SK-N-MC (cell line): ENCODE results near the gene PCCA.

Source experiments
- DNase-seq: peaks from one replicate; pipeline ENCODE4 v3.0.0-alpha.2; 2011; ENCODE audit warnings: low read depth, low spot score
- H3K27ac ChIP-seq: fragments of 200-600 bp; sonication (generic); 2 replicates; pipeline ENCODE4 v1.5.1; 2016; ENCODE audit warnings: mixed run types
- H3K36me3 ChIP-seq: fragments of 200-600 bp; sonication (generic); 2 replicates; pipeline ENCODE4 v1.6.1; 2017; ENCODE audit warnings: antibody characterized with exemption, low read length, mixed read lengths; ENCODE audit not compliant: insufficient read depth
- H3K4me3 ChIP-seq: fragments of 200-600 bp; sonication (generic); 2 replicates; pipeline ENCODE4 v1.5.1; 2016
- H3K9ac ChIP-seq: fragments of 200-600 bp; sonication (generic); 2 replicates; pipeline ENCODE4 v1.8.0; 2017; ENCODE audit warnings: mixed run types, mixed read lengths; ENCODE audit not compliant: insufficient read length
- H3K9me3 ChIP-seq: fragments of 200-600 bp; sonication (generic); 2 replicates; pipeline ENCODE4 v1.6.1; 2017; ENCODE audit warnings: low read depth, mild to moderate bottlenecking, antibody characterized with exemption, low read length, moderate library complexity, mixed read lengths
- EZH2 ChIP-seq: fragments of 200-600 bp; sonication (generic); IDR thresholded peaks from one replicate; pipeline ENCODE4 v1.6.1; 2017; ENCODE audit warnings: antibody characterized with exemption
- FOXP2 ChIP-seq: optimal IDR thresholded peaks from 2 replicates; pipeline ENCODE3; 2011; ENCODE audit warnings: mild to moderate bottlenecking, moderate library complexity; ENCODE audit not compliant: insufficient read depth; ENCODE audit errors: extremely low read length, control extremely low read depth
- POLR2AphosphoS5 ChIP-seq: IDR thresholded peaks from 2 replicates; pipeline ENCODE4 v1.6.1; 2012; ENCODE audit warnings: mild to moderate bottlenecking, low read depth, low read length, borderline replicate concordance

Gene PCCA

DNA sequence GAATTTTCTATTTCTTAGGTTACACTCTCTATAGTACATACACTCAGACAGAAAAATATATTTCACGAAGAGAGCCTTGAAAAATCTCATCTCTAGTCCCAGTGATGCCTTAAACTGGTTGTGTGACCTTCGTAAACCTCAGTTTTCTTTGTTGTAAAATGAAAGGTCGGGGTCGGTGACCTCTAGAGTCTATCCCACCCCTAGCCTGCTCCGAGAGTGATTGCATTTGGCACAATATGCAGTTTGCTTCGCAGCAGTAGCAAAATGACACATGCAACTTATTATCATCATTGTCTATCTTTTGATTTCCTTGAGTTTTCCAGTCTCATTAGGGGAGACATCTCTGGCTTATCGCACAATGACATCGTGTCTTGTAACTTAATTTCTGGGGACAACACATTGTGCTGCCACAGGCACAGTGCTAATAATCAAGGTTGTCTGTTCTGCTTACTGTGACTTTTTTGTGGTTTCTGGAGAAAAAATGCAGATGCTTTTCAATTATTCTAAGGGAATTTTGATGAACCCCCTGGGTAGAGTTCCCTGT lies 384.7 kb downstream of the PCCA start:
- DNase-seq: no peak
- Histone ChIP-seq H3K9ac (no peak overlapping the region), H3K4me3 (no peak overlapping the region), H3K27ac (no peak overlapping the region), H3K9me3 (no peaks in the 10 kb centered on the region), H3K36me3 (no peaks in the 10 kb centered on the region)
- TF ChIP-seq POLR2AphosphoS5 (no peak), EZH2 (no peak), FOXP2 (no peak)

DNA sequence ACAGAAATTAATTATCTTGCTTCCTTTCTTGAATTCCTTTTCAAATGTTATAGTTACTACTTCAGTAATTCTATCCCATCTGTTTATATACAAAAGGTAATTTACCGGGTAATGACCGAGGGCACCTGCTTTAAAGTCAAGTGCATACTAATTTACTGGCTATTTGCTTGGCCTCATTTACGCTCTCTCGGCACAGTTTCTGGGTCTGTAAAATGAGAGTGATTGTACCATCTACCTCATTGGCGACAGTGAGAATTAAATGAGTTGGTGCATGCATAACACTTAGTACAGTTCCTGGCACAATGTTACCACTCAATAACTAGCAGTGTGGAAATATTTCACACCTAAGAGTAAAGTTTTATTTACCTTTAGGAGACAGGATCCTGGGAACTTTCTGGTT lies 388.1 kb downstream of the PCCA start:
- H3K9ac ChIP-seq: no peak overlapping the region
- H3K36me3 ChIP-seq: no peaks in the 10 kb centered on the region
- no peak for DNase-seq
- no peak for TF ChIP-seq EZH2
- TF ChIP-seq FOXP2: no peak
- no peak for TF ChIP-seq POLR2AphosphoS5
- H3K4me3 ChIP-seq: no peak overlapping the region
- no peak overlapping the region for H3K27ac ChIP-seq
- H3K9me3 ChIP-seq: no peaks in the 10 kb centered on the region

DNA sequence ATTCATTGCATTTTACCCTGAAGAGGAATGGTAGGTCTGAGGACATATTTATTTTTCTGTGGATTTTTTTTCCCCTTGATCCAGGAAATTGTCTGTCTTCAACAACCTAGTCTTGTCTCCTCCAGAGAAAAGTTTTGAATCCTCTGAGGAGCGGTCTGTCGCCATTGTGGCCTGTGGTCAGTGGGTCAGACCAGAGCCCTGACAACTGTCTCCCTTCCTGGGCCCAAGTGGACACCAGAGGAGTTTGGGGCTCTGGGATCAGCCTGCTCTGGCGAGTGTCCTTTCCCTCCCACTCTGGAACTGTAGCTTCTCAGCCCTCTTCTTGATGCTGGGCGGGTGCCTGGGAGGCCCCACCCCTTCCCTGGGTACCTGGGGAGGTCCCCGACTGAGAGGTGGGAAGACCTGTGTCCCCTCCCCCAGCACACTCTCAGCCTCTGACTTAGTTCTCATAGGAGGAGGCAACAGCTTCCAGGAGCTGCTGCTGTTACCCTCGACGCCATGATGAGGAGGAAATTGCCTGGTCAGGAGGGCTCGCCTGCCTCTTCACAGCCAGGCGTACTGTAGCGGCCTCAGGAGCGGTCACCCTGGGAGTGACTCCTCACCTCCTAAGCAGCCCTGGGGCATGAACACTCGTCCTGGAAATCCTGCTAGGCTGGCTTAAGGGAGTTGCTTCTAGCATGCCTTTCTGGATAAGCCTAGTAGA lies 389.4 kb downstream of the PCCA start:
- no peaks in the 10 kb centered on the region for H3K36me3 ChIP-seq
- TF ChIP-seq POLR2AphosphoS5 (no peak), FOXP2 (no peak), EZH2 (no peak)
- no peak overlapping the region for H3K4me3 ChIP-seq
- no peak overlapping the region for H3K9ac ChIP-seq
- DNase-seq: no peak
- H3K27ac ChIP-seq: no peak overlapping the region
- no peaks in the 10 kb centered on the region for H3K9me3 ChIP-seq

GRCh38 chr13:100480676-100481075 lies 391.8 kb downstream of the PCCA start:
- H3K36me3 ChIP-seq: no peaks in the 10 kb centered on the region
- TF ChIP-seq EZH2: no peak
- no peak for TF ChIP-seq POLR2AphosphoS5
- TF ChIP-seq FOXP2: no peak
- no peak overlapping the region for H3K27ac ChIP-seq
- no peak overlapping the region for H3K9ac ChIP-seq
- DNase-seq: no peak
- no peak overlapping the region for H3K4me3 ChIP-seq
- no peaks in the 10 kb centered on the region for H3K9me3 ChIP-seq

DNA sequence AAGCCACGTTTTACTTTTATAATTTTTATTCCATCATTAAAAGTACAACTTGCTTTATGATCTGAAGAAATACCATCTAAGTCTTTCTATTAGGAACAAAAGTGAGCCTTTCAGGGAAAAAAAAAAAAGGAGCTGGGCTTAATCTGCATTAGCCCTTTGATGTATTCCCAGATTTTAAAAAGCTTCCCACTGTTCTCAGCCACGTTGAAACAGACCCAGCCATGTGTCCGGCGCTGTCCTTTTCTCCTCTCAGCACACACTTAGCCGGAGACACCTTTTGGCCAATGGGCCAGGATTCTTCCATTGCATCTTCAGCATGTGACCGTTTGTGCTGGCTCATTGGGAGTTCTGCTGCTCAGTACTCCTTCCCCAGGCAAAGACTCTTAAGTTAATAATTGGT lies 394.2 kb downstream of the PCCA start:
- Histone ChIP-seq H3K27ac (no peak overlapping the region), H3K36me3 (no peaks in the 10 kb centered on the region), H3K4me3 (no peak overlapping the region), H3K9me3 (no peaks in the 10 kb centered on the region), H3K9ac (no peak overlapping the region)
- no peak for DNase-seq
- TF ChIP-seq POLR2AphosphoS5 (no peak), FOXP2 (no peak), EZH2 (no peak)

DNA sequence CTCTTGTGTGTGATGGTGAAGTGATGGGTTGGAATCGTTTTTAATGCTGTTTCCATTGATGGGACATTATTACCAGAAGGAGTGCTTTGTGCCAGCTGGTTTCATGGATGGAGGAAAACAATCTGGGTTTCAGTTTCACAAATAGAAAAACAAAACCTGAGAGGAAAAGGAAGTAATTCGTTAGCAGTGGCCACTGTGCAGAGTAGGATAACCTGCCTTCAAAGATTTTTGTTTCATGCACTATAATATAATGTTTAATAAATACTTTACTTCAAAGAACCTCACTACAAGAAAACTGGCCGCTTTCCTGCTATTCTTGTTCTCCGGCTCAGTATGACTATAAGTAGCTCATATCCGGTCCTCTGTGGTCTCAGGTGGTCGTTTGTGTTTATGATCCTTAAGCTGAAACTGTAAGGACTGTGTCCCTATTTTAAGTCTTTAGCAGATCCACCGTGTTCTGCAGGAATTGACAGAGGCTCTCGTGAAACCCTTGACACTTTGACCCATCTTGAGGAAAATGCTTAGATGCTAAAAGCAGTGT lies 395.0 kb downstream of the PCCA start:
- Histone ChIP-seq H3K27ac (no peak overlapping the region), H3K9me3 (no peaks in the 10 kb centered on the region), H3K36me3 (no peaks in the 10 kb centered on the region), H3K4me3 (no peak overlapping the region), H3K9ac (no peak overlapping the region)
- TF ChIP-seq FOXP2 (no peak), POLR2AphosphoS5 (no peak), EZH2 (no peak)
- no peak for DNase-seq

GRCh38 chr13:100484702-100485101 lies 395.8 kb downstream of the PCCA start:
- no peak for DNase-seq
- Histone ChIP-seq H3K4me3 (no peak overlapping the region), H3K9ac (no peak overlapping the region), H3K9me3 (no peaks in the 10 kb centered on the region), H3K36me3 (no peaks in the 10 kb centered on the region), H3K27ac (no peak overlapping the region)
- no peak for TF ChIP-seq POLR2AphosphoS5
- TF ChIP-seq FOXP2: no peak
- TF ChIP-seq EZH2: no peak

DNA sequence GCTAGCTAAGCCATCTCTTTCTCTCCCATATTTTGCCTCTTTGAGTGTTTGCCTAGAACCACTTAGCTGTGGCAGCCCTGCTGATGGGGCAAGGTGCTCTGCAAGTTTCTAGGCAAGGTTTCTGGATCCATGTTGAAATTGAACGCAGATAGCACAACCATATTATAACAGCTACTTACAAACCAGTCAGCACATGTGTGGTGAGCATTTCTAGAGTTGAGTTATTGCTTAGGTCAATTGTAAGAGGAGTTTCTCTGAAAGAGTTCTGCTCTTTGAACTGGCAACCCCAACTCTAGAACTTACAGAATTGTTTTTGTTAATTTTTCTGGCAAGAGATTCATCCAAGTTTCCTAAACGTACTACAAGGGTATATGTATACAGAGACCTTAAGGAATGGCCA lies 396.4 kb downstream of the PCCA start:
- DNase-seq: no peak
- Histone ChIP-seq H3K4me3 (no peak overlapping the region), H3K9me3 (no peaks in the 10 kb centered on the region), H3K36me3 (no peaks in the 10 kb centered on the region), H3K27ac (no peak overlapping the region), H3K9ac (no peak overlapping the region)
- TF ChIP-seq POLR2AphosphoS5: no peak
- TF ChIP-seq EZH2: no peak
- TF ChIP-seq FOXP2: no peak
